Memory B cell (primary cell): ENCODE measurements around the gene SMARCD3.
A peak's percentile ranks its signal among the peaks of the same experiment; 100 is the strongest.

Experiments
- ATAC-seq: fragments of 150-1000 bp; cut with Tn5 transposase; 2 replicates; pipeline ENCODE4 v1.10.0; 2021; ENCODE audit warnings: low read depth, mild to moderate bottlenecking, moderate library complexity
- DNase-seq, 2 donors: peaks; one replicate each; pipeline ENCODE4 v3.0.0; 2022; ENCODE audit warnings: low spot score in 2 of 2
- H3K27ac Mint-ChIP-seq: one replicate; pipeline ENCODE4 v1.8.0; 2022; ENCODE audit warnings: mild to moderate bottlenecking, moderate library complexity, mixed read lengths
- H3K27me3 Mint-ChIP-seq: one replicate; pipeline ENCODE4 v1.8.0; 2022; ENCODE audit warnings: mixed read lengths
- H3K36me3 Mint-ChIP-seq: one replicate; pipeline ENCODE4 v1.8.0; 2022; ENCODE audit warnings: mild to moderate bottlenecking, mixed read lengths
- H3K4me1 Mint-ChIP-seq: one replicate; pipeline ENCODE4 v1.8.0; 2022; ENCODE audit warnings: mixed read lengths
- H3K4me3 Mint-ChIP-seq: one replicate; pipeline ENCODE4 v1.8.0; 2022; ENCODE audit warnings: mild to moderate bottlenecking, moderate library complexity, mixed read lengths
- H3K9me3 Mint-ChIP-seq: one replicate; pipeline ENCODE4 v1.8.0; 2022; ENCODE audit warnings: mixed read lengths

SMARCD3 gene

GRCh38 chr7:151249034-151249731 is 689 bp upstream of the SMARCD3 start:
- H3K9me3 Mint-ChIP-seq = no peaks in the 10 kb centered on the region
- DNase-seq = peak in 1 of 2 donors; percentile 46
- H3K4me1 Mint-ChIP-seq = peaks cover 26% of the 10 kb centered on the region
- peak; percentile 40 for ATAC-seq
- peak overlapping the region; percentile 63 for H3K4me3 Mint-ChIP-seq
- peaks cover 27% of the 10 kb centered on the region for H3K27me3 Mint-ChIP-seq
- H3K27ac Mint-ChIP-seq = no peak overlapping the region
- H3K36me3 Mint-ChIP-seq = no peaks in the 10 kb centered on the region

GRCh38 chr7:151247611-151248345 is 716 bp downstream of the SMARCD3 start:
- DNase-seq = no peak
- Mint-ChIP-seq H3K4me3 (peak overlapping the region; percentile 81), H3K27ac (peak overlapping the region; percentile 14), H3K9me3 (no peaks in the 10 kb centered on the region), H3K4me1 (peaks cover 36% of the 10 kb centered on the region), H3K36me3 (no peaks in the 10 kb centered on the region), H3K27me3 (peaks cover 29% of the 10 kb centered on the region)
- ATAC-seq = no peak

- Mint-ChIP-seq H3K27me3 (peaks cover 24% of the 10 kb centered on the region), H3K4me1 (peaks cover 33% of the 10 kb centered on the region), H3K36me3 (no peaks in the 10 kb centered on the region), H3K27ac (no peak overlapping the region), H3K9me3 (no peaks in the 10 kb centered on the region), H3K4me3 (peak overlapping the region; percentile 81)
- no peak for ATAC-seq
- DNase-seq = no peak
Measured at GRCh38 chr7:151246851-151247580, 1.5 kb downstream of the SMARCD3 start.

- DNase-seq (no peak), ATAC-seq (no peak)
- Mint-ChIP-seq H3K9me3 (no peaks in the 10 kb centered on the region), H3K27me3 (peaks cover 24% of the 10 kb centered on the region), H3K36me3 (no peaks in the 10 kb centered on the region), H3K4me1 (peaks cover 32% of the 10 kb centered on the region), H3K27ac (no peak overlapping the region), H3K4me3 (peak overlapping the region; percentile 67)
Measured at GRCh38 chr7:151246102-151246850, 2.2 kb downstream of the SMARCD3 start.

GRCh38 chr7:151245360-151246101 is 3.0 kb downstream of the SMARCD3 start:
- peak; percentile 67 for ATAC-seq
- peak overlapping the region; percentile 67 for H3K4me3 Mint-ChIP-seq
- peaks cover 27% of the 10 kb centered on the region for H3K4me1 Mint-ChIP-seq
- no peaks in the 10 kb centered on the region for H3K36me3 Mint-ChIP-seq
- peak; percentile 64 to 78 for DNase-seq
- H3K27ac Mint-ChIP-seq = no peak overlapping the region
- peaks cover 18% of the 10 kb centered on the region for H3K27me3 Mint-ChIP-seq
- H3K9me3 Mint-ChIP-seq = no peaks in the 10 kb centered on the region

GRCh38 chr7:151244841-151245346 is 3.6 kb downstream of the SMARCD3 start:
- DNase-seq = no peak
- Mint-ChIP-seq H3K4me1 (peaks cover 29% of the 10 kb centered on the region), H3K27ac (no peak overlapping the region), H3K27me3 (peaks cover 16% of the 10 kb centered on the region), H3K4me3 (peak overlapping the region; percentile 56), H3K36me3 (peaks cover 2% of the 10 kb centered on the region), H3K9me3 (no peaks in the 10 kb centered on the region)
- ATAC-seq = no peak

- Mint-ChIP-seq H3K27me3 (peaks cover 15% of the 10 kb centered on the region), H3K4me3 (peak overlapping the region; percentile 81), H3K9me3 (no peaks in the 10 kb centered on the region), H3K4me1 (peaks cover 31% of the 10 kb centered on the region), H3K36me3 (peaks cover 2% of the 10 kb centered on the region), H3K27ac (peak overlapping the region; percentile 46)
- DNase-seq (peak in 1 of 2 donors; percentile 49), ATAC-seq (no peak)
Measured at GRCh38 chr7:151244196-151244840, 4.2 kb downstream of the SMARCD3 start.

GRCh38 chr7:151243408-151244195 is 4.9 kb downstream of the SMARCD3 start:
- H3K27me3 Mint-ChIP-seq = peaks cover 13% of the 10 kb centered on the region
- peak overlapping the region; percentile 81 for H3K4me3 Mint-ChIP-seq
- H3K4me1 Mint-ChIP-seq = peaks cover 29% of the 10 kb centered on the region

GRCh38 chr7:151243045-151243349 is 5.5 kb downstream of the SMARCD3 start:
- H3K9me3 Mint-ChIP-seq = no peaks in the 10 kb centered on the region
- peak overlapping the region; percentile 46 for H3K27ac Mint-ChIP-seq
- H3K27me3 Mint-ChIP-seq = peaks cover 11% of the 10 kb centered on the region
- ATAC-seq = no peak
- H3K4me3 Mint-ChIP-seq = peak overlapping the region; percentile 81
- DNase-seq = no peak
- H3K4me1 Mint-ChIP-seq = peaks cover 25% of the 10 kb centered on the region
- peaks cover 2% of the 10 kb centered on the region for H3K36me3 Mint-ChIP-seq

More at GRCh38 chr7:151243408-151244195, 4.9 kb downstream of the SMARCD3 start:
- H3K9me3 Mint-ChIP-seq = no peaks in the 10 kb centered on the region
- ATAC-seq (peak; percentile 49), DNase-seq (peak in 1 of 2 donors; percentile 59)
- H3K27ac Mint-ChIP-seq = peak overlapping the region; percentile 46
- peaks cover 2% of the 10 kb centered on the region for H3K36me3 Mint-ChIP-seq

GRCh38 chr7:151242159-151243044 is 6.1 kb downstream of the SMARCD3 start:
- Mint-ChIP-seq H3K36me3 (peaks cover 2% of the 10 kb centered on the region), H3K27ac (no peak overlapping the region), H3K4me3 (no peak overlapping the region), H3K4me1 (peaks cover 20% of the 10 kb centered on the region), H3K27me3 (peaks cover 11% of the 10 kb centered on the region), H3K9me3 (no peaks in the 10 kb centered on the region)
- no peak for DNase-seq
- ATAC-seq = no peak

- no peak overlapping the region for H3K4me3 Mint-ChIP-seq
- H3K9me3 Mint-ChIP-seq = no peaks in the 10 kb centered on the region
- no peak for DNase-seq
- H3K27me3 Mint-ChIP-seq = peaks cover 9% of the 10 kb centered on the region
- H3K4me1 Mint-ChIP-seq = peaks cover 18% of the 10 kb centered on the region
- no peak for ATAC-seq
- H3K27ac Mint-ChIP-seq = no peak overlapping the region
- H3K36me3 Mint-ChIP-seq = peaks cover 5% of the 10 kb centered on the region
Measured at GRCh38 chr7:151241755-151242096, 6.8 kb downstream of the SMARCD3 start.
